ENCODE data around the gene SLC2A4RG.

GRCh38 chr20:63753381-63753780 is 13.8 kb downstream of the SLC2A4RG start:
- TF ChIP-seq CTCF (IDR thresholded peaks at IDR 0.05): no peak
- TF ChIP-seq POLR2A (IDR thresholded peaks at IDR 0.05): no peak
